DOHH2 (cell line): Measurements from ENCODE around the gene COPE.

Source experiments
- H3F3A ChIP-seq: fragments of 200-600 bp; sonication (generic), shearing (Covaris generic); 2 replicates; pipeline ENCODE4 v1.6.0; 2016; ENCODE audit warnings: antibody characterized with exemption, mild to moderate bottlenecking; ENCODE audit not compliant: control insufficient read depth, insufficient read depth
- H3K27ac ChIP-seq: fragments of 200-600 bp; sonication (generic); 2 replicates; pipeline ENCODE4 v1.5.1; 2014; ENCODE audit warnings: low read depth, mild to moderate bottlenecking, low read length, moderate library complexity
- H3K27me3 ChIP-seq: fragments of 200-600 bp; sonication (generic); 2 replicates; pipeline ENCODE4 v1.6.1; 2014; ENCODE audit warnings: mild to moderate bottlenecking, low read length, mixed read lengths; ENCODE audit not compliant: control insufficient read depth
- H3K36me3 ChIP-seq: fragments of 200-600 bp; sonication (generic); 2 replicates; pipeline ENCODE4 v1.6.1; 2014; ENCODE audit warnings: mild to moderate bottlenecking, low read length, moderate library complexity, mixed read lengths; ENCODE audit not compliant: control insufficient read depth
- H3K4me1 ChIP-seq: fragments of 200-600 bp; sonication (generic); 2 replicates; pipeline ENCODE4 v1.6.1; 2014; ENCODE audit warnings: mild to moderate bottlenecking, low read length, mixed read lengths; ENCODE audit not compliant: control insufficient read depth
- H3K4me2 ChIP-seq: fragments of 200-600 bp; sonication (generic); 2 replicates; pipeline ENCODE4 v1.6.0; 2014; ENCODE audit warnings: mild to moderate bottlenecking, low read length, moderate library complexity
- H3K4me3 ChIP-seq: fragments of 200-600 bp; sonication (generic); 2 replicates; pipeline ENCODE4 v1.5.1; 2014; ENCODE audit warnings: mild to moderate bottlenecking, low read length, mixed read lengths
- H3K79me2 ChIP-seq: fragments of 200-600 bp; sonication (generic); 2 replicates; pipeline ENCODE4 v1.6.1; 2014; ENCODE audit warnings: mild to moderate bottlenecking, low read length, mixed read lengths; ENCODE audit not compliant: control insufficient read depth
- H3K9me2 ChIP-seq: fragments of 200-600 bp; sonication (generic); replicated peaks from 2 replicates; pipeline ENCODE4 v1.6.1; 2014; ENCODE audit warnings: mild to moderate bottlenecking, low read length, mixed read lengths; ENCODE audit not compliant: control insufficient read depth
- H3K9me3 ChIP-seq: fragments of 200-600 bp; sonication (generic); 2 replicates; pipeline ENCODE4 v1.6.1; 2014; ENCODE audit warnings: antibody characterized with exemption, low read length, mixed read lengths; ENCODE audit not compliant: control insufficient read depth, insufficient read depth
- H4K20me1 ChIP-seq: fragments of 200-600 bp; sonication (generic); 2 replicates; pipeline ENCODE4 v1.6.0; 2014; ENCODE audit warnings: low read depth, mild to moderate bottlenecking, antibody characterized with exemption, low read length, moderate library complexity; ENCODE audit not compliant: control insufficient read depth, insufficient read depth
- EZH2phosphoT487 ChIP-seq: fragments of 200-600 bp; sonication (generic); IDR thresholded peaks from 2 replicates; pipeline ENCODE4 v1.6.1; 2017; ENCODE audit warnings: borderline replicate concordance, mild to moderate bottlenecking, antibody characterized with exemption, low read length, moderate library complexity, mixed read lengths
- TF ChIP-seq, protein P1 (sequence below): fragments of 200-600 bp; sonication (generic); IDR thresholded peaks from one replicate; pipeline ENCODE4 v1.5.1; 2014; ENCODE audit warnings: antibody characterized with exemption, mild to moderate bottlenecking, low read depth, low read length; ENCODE audit not compliant: poor library complexity, severe bottlenecking

COPE gene

DNA sequence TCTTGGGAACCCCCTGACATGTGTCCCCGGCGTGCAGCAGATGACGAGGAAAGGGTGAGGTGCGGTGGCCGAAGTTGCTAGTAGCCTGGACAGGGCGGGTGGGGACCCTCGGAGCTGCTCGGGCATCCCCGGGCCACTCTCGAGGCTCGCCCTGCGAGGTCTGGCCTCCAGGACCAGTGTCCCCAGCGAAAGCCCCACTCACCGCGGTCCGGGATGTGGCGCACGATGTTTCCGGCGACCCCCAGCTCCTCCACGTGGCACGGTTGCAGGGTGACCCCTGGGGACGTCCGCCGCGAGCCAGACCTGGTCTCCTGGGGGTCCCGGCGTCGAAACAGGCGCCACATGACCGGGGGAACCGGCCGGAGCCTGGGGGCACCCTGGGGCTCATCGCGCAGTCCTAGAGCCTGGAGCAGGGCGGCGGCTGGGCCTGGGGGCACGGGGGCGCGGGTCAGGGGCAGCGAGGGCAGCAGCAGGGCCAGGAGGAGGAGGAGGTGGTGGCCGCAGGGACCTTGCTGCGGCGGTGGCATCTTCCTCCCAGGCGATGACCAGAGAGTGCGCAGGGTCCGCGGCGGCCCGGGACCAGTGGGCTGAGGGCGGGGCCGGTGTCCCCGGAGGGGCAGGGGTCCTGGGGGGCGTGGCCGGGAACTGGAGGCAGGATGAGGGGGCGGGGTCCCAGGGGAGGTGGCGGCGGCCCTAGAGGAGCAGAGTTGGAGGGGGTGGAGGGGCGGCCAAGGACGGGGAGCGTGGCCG, 49.2 kb downstream of the COPE start:
- Histone ChIP-seq H3K9me2 (no peaks in the 10 kb centered on the region), H3K79me2 (peaks cover 14% of the 10 kb centered on the region), H3K27ac (no peak overlapping the region), H3F3A (peaks cover 3% of the 10 kb centered on the region; the same call in 1 of the 2 replicates), H4K20me1 (peaks cover 15% of the 10 kb centered on the region; the same call in 1 of the 2 replicates), H3K27me3 (no peaks in the 10 kb centered on the region), H3K4me3 (no peak overlapping the region), H3K9me3 (no peaks in the 10 kb centered on the region), H3K4me1 (no peaks in the 10 kb centered on the region), H3K36me3 (peaks cover 42% of the 10 kb centered on the region), H3K4me2 (no peak overlapping the region)
- TF ChIP-seq EZH2phosphoT487, result no peak
- TF ChIP-seq, protein P1, sequence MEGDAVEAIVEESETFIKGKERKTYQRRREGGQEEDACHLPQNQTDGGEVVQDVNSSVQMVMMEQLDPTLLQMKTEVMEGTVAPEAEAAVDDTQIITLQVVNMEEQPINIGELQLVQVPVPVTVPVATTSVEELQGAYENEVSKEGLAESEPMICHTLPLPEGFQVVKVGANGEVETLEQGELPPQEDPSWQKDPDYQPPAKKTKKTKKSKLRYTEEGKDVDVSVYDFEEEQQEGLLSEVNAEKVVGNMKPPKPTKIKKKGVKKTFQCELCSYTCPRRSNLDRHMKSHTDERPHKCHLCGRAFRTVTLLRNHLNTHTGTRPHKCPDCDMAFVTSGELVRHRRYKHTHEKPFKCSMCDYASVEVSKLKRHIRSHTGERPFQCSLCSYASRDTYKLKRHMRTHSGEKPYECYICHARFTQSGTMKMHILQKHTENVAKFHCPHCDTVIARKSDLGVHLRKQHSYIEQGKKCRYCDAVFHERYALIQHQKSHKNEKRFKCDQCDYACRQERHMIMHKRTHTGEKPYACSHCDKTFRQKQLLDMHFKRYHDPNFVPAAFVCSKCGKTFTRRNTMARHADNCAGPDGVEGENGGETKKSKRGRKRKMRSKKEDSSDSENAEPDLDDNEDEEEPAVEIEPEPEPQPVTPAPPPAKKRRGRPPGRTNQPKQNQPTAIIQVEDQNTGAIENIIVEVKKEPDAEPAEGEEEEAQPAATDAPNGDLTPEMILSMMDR, result no peak

- no peaks in the 10 kb centered on the region for H3K9me2 ChIP-seq
- H3K27me3 ChIP-seq, result no peaks in the 10 kb centered on the region
- H4K20me1 ChIP-seq, result peaks cover 15% of the 10 kb centered on the region; the same call in 1 of the 2 replicates
- peaks cover 3% of the 10 kb centered on the region; the same call in 1 of the 2 replicates for H3F3A ChIP-seq
- H3K36me3 ChIP-seq, result peaks cover 45% of the 10 kb centered on the region
- H3K9me3 ChIP-seq, result no peaks in the 10 kb centered on the region
- TF ChIP-seq, protein P1, result no peak
- TF ChIP-seq EZH2phosphoT487, result no peak
- H3K4me1 ChIP-seq, result no peaks in the 10 kb centered on the region
- no peak overlapping the region for H3K4me3 ChIP-seq
- no peak overlapping the region for H3K27ac ChIP-seq
- H3K4me2 ChIP-seq, result no peak overlapping the region
- peaks cover 14% of the 10 kb centered on the region for H3K79me2 ChIP-seq
Measured at GRCh38 chr19:18869023-18869618, 50.1 kb downstream of the COPE start.

DNA sequence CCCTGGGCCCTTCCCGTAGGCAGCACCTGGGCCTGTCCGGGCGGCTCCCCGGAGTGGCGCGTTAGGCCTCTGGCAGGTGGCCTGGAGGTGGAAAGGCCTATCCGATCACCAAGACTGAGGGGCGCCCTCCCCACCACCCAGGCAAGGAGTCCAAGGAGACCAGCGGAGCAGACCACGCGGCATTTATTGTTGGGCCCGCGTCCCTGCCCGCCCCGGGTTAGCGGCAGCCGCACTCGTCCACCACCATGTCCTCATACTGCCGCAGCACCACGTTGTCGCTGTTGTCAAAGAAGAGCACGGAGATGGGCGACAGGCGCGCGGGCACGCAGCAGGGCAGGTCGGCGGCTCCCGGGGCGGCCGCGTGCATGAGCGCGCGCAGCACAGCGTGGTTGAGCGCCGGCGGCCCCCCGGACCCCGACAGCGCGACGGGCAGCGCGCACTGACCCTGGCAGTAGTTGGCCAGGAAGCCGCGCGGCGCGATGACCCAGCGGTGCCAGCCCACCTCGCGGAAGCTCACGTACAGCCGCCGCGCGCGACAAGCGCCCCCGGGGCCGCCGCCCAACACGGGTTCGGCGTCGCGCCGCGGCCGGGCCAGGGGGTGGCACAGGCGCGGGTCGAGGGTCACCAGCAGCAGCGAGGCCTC, 50.7 kb downstream of the COPE start:
- Histone ChIP-seq H3K36me3 (peaks cover 52% of the 10 kb centered on the region), H3K4me3 (no peak overlapping the region), H3K4me2 (no peak overlapping the region), H3K9me2 (no peaks in the 10 kb centered on the region), H3K4me1 (no peaks in the 10 kb centered on the region), H3K9me3 (no peaks in the 10 kb centered on the region), H4K20me1 (peaks cover 15% of the 10 kb centered on the region; the same call in 1 of the 2 replicates), H3K27me3 (no peaks in the 10 kb centered on the region), H3K27ac (no peak overlapping the region), H3K79me2 (peaks cover 14% of the 10 kb centered on the region), H3F3A (peaks cover 3% of the 10 kb centered on the region; the same call in 1 of the 2 replicates)
- TF ChIP-seq EZH2phosphoT487, result no peak
- TF ChIP-seq, protein P1, result no peak
